ENCODE results near the gene TMEM225. TPM values are rescaled to one million over a fixed set of nuclear protein-coding genes. Genes with fewer than 3 reads are reported as not detected.
"Not testable (repeated sequence)": the region's sequence is repeated elsewhere in the genome, so short reads cannot be mapped to it uniquely, and the experiment has no call there.

Gene TMEM225
- total and polyA plus RNA-seq, 2 donors (not counting 1 experiment from before 2014, with no cell fraction given): not detected

- no peak overlapping the region for H3K4me3 ChIP-seq (replicated peaks in 1 of 4; ENCODE audit: control extremely low read depth in 1 of 4, insufficient read depth in 1 of 4, low read depth in 3 of 4, low read length in 4 of 4)
- H3K9me3 ChIP-seq (ENCODE audit: control insufficient read depth, insufficient read depth, low read depth, low read length): no peaks in the 10 kb centered on the region
- H3K9ac ChIP-seq (ENCODE audit: insufficient read depth, low read length): no peak overlapping the region
- DNase-seq (ENCODE audit: low read depth in 2 of 2): no peak
- H3K27me3 ChIP-seq (ENCODE audit: control insufficient read depth, insufficient read depth, low read length): no peaks in the 10 kb centered on the region
- no peak for TF ChIP-seq CTCF (conservative IDR thresholded peaks at IDR 0.05 in 1 of 2, IDR thresholded peaks at IDR 0.05 in 1 of 2; ENCODE audit: low read depth in 1 of 2, low read length in 2 of 2)
- no peak for TF ChIP-seq EZH2 (IDR thresholded peaks at IDR 0.05; ENCODE audit: low read length, missing control alignments)
- no peaks in the 10 kb centered on the region for H3K4me1 ChIP-seq (ENCODE audit: control insufficient read depth, extremely low read depth, insufficient read depth, low read length)
- no peak overlapping the region for H3K27ac ChIP-seq (ENCODE audit: insufficient read depth, low read length)
- H3K79me2 ChIP-seq (ENCODE audit: control insufficient read depth, insufficient read depth, low read length): no peaks in the 10 kb centered on the region
- no peak overlapping the region for H3K4me2 ChIP-seq (ENCODE audit: extremely low read depth, insufficient read depth, low read length)
- H2AFZ ChIP-seq (ENCODE audit: low read length): no peak overlapping the region
- no peaks in the 10 kb centered on the region for H3K36me3 ChIP-seq (ENCODE audit: control insufficient read depth, insufficient read depth, low read length)
- no peaks in the 10 kb centered on the region for H4K20me1 ChIP-seq (ENCODE audit: control insufficient read depth, extremely low read depth, insufficient read depth, low read length)
Measured at GRCh38 chr11:123880912-123881311, 4.6 kb downstream of the TMEM225 start.

- H3K27ac ChIP-seq (ENCODE audit: insufficient read depth, low read length); H3K4me3 ChIP-seq (replicated peaks in 1 of 4; ENCODE audit: control extremely low read depth in 1 of 4, insufficient read depth in 1 of 4, low read depth in 3 of 4, low read length in 4 of 4); H2AFZ ChIP-seq (ENCODE audit: low read length); H3K9me3 ChIP-seq (ENCODE audit: control insufficient read depth, insufficient read depth, low read depth, low read length); H3K4me1 ChIP-seq (ENCODE audit: control insufficient read depth, extremely low read depth, insufficient read depth, low read length); H3K27me3 ChIP-seq (ENCODE audit: control insufficient read depth, insufficient read depth, low read length); H3K36me3 ChIP-seq (ENCODE audit: control insufficient read depth, insufficient read depth, low read length); H3K79me2 ChIP-seq (ENCODE audit: control insufficient read depth, insufficient read depth, low read length); DNase-seq (ENCODE audit: low read depth in 2 of 2); H4K20me1 ChIP-seq (ENCODE audit: control insufficient read depth, extremely low read depth, insufficient read depth, low read length); H3K9ac ChIP-seq (ENCODE audit: insufficient read depth, low read length); H3K4me2 ChIP-seq (ENCODE audit: extremely low read depth, insufficient read depth, low read length): not testable (repeated sequence)
Measured at GRCh38 chr11:123867795-123868194, 17.7 kb downstream of the TMEM225 start.

DNA sequence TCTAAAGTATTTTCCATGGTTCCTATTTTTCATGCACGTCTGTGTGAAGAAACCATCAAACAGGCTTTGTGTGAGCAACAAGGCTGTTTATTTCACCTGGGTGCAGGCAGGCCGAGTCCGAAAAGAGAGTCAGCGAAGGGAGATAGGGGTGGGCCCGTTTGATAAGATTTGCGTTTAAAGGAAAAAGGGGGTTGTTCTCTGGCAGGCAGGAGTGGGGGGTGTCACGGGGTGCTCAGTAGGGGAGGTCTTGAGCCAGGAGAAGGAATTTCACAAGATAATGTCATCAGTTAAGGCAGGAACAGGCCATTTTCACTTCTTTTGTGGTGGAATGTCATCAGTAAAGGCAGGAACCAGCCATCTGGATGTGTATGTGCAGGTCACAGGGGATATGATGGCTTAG is 20.2 kb downstream of the TMEM225 start:
- not testable (repeated sequence) for H3K79me2 ChIP-seq (ENCODE audit: control insufficient read depth, insufficient read depth, low read length); H4K20me1 ChIP-seq (ENCODE audit: control insufficient read depth, extremely low read depth, insufficient read depth, low read length); H3K9me3 ChIP-seq (ENCODE audit: control insufficient read depth, insufficient read depth, low read depth, low read length); H3K4me2 ChIP-seq (ENCODE audit: extremely low read depth, insufficient read depth, low read length); H2AFZ ChIP-seq (ENCODE audit: low read length); H3K27ac ChIP-seq (ENCODE audit: insufficient read depth, low read length); H3K9ac ChIP-seq (ENCODE audit: insufficient read depth, low read length); DNase-seq (ENCODE audit: low read depth in 2 of 2); H3K27me3 ChIP-seq (ENCODE audit: control insufficient read depth, insufficient read depth, low read length); H3K4me3 ChIP-seq (replicated peaks in 1 of 4; ENCODE audit: control extremely low read depth in 1 of 4, insufficient read depth in 1 of 4, low read depth in 3 of 4, low read length in 4 of 4); H3K36me3 ChIP-seq (ENCODE audit: control insufficient read depth, insufficient read depth, low read length); H3K4me1 ChIP-seq (ENCODE audit: control insufficient read depth, extremely low read depth, insufficient read depth, low read length)

- no peak for DNase-seq (ENCODE audit: low read depth in 2 of 2)
- H3K27me3 ChIP-seq (ENCODE audit: control insufficient read depth, insufficient read depth, low read length): no peaks in the 10 kb centered on the region
- H3K27ac ChIP-seq (ENCODE audit: insufficient read depth, low read length): no peak overlapping the region
- no peak overlapping the region for H3K4me2 ChIP-seq (ENCODE audit: extremely low read depth, insufficient read depth, low read length)
- TF ChIP-seq CTCF (conservative IDR thresholded peaks at IDR 0.05 in 1 of 2, IDR thresholded peaks at IDR 0.05 in 1 of 2; ENCODE audit: low read depth in 1 of 2, low read length in 2 of 2): no peak
- TF ChIP-seq EZH2 (IDR thresholded peaks at IDR 0.05; ENCODE audit: low read length, missing control alignments): no peak
- H3K4me3 ChIP-seq (replicated peaks in 1 of 4; ENCODE audit: control extremely low read depth in 1 of 4, insufficient read depth in 1 of 4, low read depth in 3 of 4, low read length in 4 of 4): no peak overlapping the region
- H3K36me3 ChIP-seq (ENCODE audit: control insufficient read depth, insufficient read depth, low read length): no peaks in the 10 kb centered on the region
- no peak overlapping the region for H2AFZ ChIP-seq (ENCODE audit: low read length)
- no peaks in the 10 kb centered on the region for H4K20me1 ChIP-seq (ENCODE audit: control insufficient read depth, extremely low read depth, insufficient read depth, low read length)
- no peaks in the 10 kb centered on the region for H3K9me3 ChIP-seq (ENCODE audit: control insufficient read depth, insufficient read depth, low read depth, low read length)
- H3K79me2 ChIP-seq (ENCODE audit: control insufficient read depth, insufficient read depth, low read length): no peaks in the 10 kb centered on the region
- no peaks in the 10 kb centered on the region for H3K4me1 ChIP-seq (ENCODE audit: control insufficient read depth, extremely low read depth, insufficient read depth, low read length)
- H3K9ac ChIP-seq (ENCODE audit: insufficient read depth, low read length): no peak overlapping the region
Measured at GRCh38 chr11:123859731-123860130, 25.7 kb downstream of the TMEM225 start.

Data from fibroblast of lung (primary cell).